Keratinocyte (primary cell): ENCODE results near the gene SMG6. TPM values are rescaled to one million over a fixed set of nuclear protein-coding genes. Genes with fewer than 3 reads are reported as not detected.

Experiments used
- DNase-seq: peaks from one replicate; pipeline ENCODE4 v3.0.0-alpha.2; 2011; ENCODE audit warnings: low read depth, missing footprints, low spot score
- FAIRE-seq: peaks from 2 replicates; lab custom pipeline; 2011; peaks lifted over from hg19 to GRCh38; lab: Jason Lieb, UNC
- H2AFZ ChIP-seq: 2 replicates; pipeline ENCODE4 v1.6.0; 2012; ENCODE audit warnings: low read length, control low read depth, inconsistent platforms; ENCODE audit not compliant: control insufficient read depth
- H3K27ac ChIP-seq: 2 replicates; pipeline ENCODE4 v1.5.1; 2011; ENCODE audit warnings: low read length; ENCODE audit not compliant: control insufficient read depth, insufficient read depth
- H3K27me3 ChIP-seq: 3 replicates; pipeline ENCODE4 v1.6.0; 2011; ENCODE audit warnings: low read length; ENCODE audit not compliant: control insufficient read depth, insufficient read depth; ENCODE audit errors: extremely low read depth
- H3K36me3 ChIP-seq, 2 experiments: 2 replicates in 1 of 2; 3 replicates in 1 of 2; pipeline ENCODE4 v1.5.1; 2011; ENCODE audit warnings: low read length in 2 of 2, mild to moderate bottlenecking in 1 of 2; ENCODE audit not compliant: control insufficient read depth in 2 of 2, insufficient read depth in 2 of 2; ENCODE audit errors: extremely low read depth in 1 of 2
- H3K4me1 ChIP-seq: 3 replicates; pipeline ENCODE4 v1.5.1; 2011; ENCODE audit warnings: low read length; ENCODE audit not compliant: control insufficient read depth, insufficient read depth; ENCODE audit errors: extremely low read depth
- H3K4me2 ChIP-seq: 3 replicates; pipeline ENCODE4 v1.6.0; 2011; ENCODE audit warnings: low read depth, low read length; ENCODE audit not compliant: control insufficient read depth, insufficient read depth; ENCODE audit errors: extremely low read depth
- H3K4me3 ChIP-seq, 3 experiments: fragments of 200-600 bp in 1 of 3; sonication (generic) in 1 of 3; 2 replicates in 2 of 3; 3 replicates in 1 of 3; pipeline ENCODE4 v1.5.1; 2011 to 2016; ENCODE audit warnings: low read length in 3 of 3, mild to moderate bottlenecking in 3 of 3, control low read depth in 2 of 3, inconsistent platforms in 1 of 3, low read depth in 1 of 3, mixed read lengths in 1 of 3, mixed run types in 1 of 3, moderate library complexity in 1 of 3; ENCODE audit not compliant: control insufficient read depth in 2 of 3, insufficient read depth in 2 of 3; ENCODE audit errors: extremely low read depth in 1 of 3
- H3K79me2 ChIP-seq: 2 replicates; pipeline ENCODE4 v1.6.0; 2012; ENCODE audit warnings: low read length; ENCODE audit not compliant: control insufficient read depth, insufficient read depth
- H3K9ac ChIP-seq: 3 replicates; pipeline ENCODE4 v1.6.0; 2011; ENCODE audit warnings: low read length; ENCODE audit not compliant: control insufficient read depth, insufficient read depth; ENCODE audit errors: extremely low read depth
- H3K9me1 ChIP-seq: 3 replicates; pipeline ENCODE4 v1.6.0; 2011; ENCODE audit warnings: low read length; ENCODE audit not compliant: control insufficient read depth, insufficient read depth; ENCODE audit errors: extremely low read depth
- H3K9me3 ChIP-seq: 2 replicates; pipeline ENCODE4 v1.5.1; 2012; ENCODE audit warnings: low read depth, low read length; ENCODE audit not compliant: control insufficient read depth
- H4K20me1 ChIP-seq: 3 replicates; pipeline ENCODE4 v1.6.0; 2011; ENCODE audit warnings: low read length; ENCODE audit not compliant: control insufficient read depth, insufficient read depth; ENCODE audit errors: extremely low read depth
- CTCF ChIP-seq, 3 experiments: IDR thresholded peaks in 1 of 3; conservative IDR thresholded peaks in 1 of 3; optimal IDR thresholded peaks in 1 of 3; 2 replicates in 2 of 3; 3 replicates in 1 of 3; pipeline versions ENCODE3 to v1.5.1; 2011; ENCODE audit warnings: low read length in 3 of 3, mild to moderate bottlenecking in 3 of 3, moderate library complexity in 2 of 3, control low read depth in 1 of 3, inconsistent platforms in 1 of 3; ENCODE audit not compliant: insufficient read depth in 2 of 3; ENCODE audit errors: extremely low read depth in 1 of 3
- EZH2 ChIP-seq: IDR thresholded peaks from one replicate; pipeline ENCODE4 v1.6.1; 2012; ENCODE audit warnings: inconsistent platforms, mild to moderate bottlenecking, low read length, moderate library complexity
- dilution Hi-C: fragments of 300-500 bp; cut with MboI; formaldehyde crosslinking; loops from one replicate; pipeline ENCODE4 v1.7.0; 2020; ENCODE audit warnings: low sequenced_read_pairs; ENCODE audit not compliant: extremely low pct_ligation_motif_present
- polyA plus RNA-seq, 5 experiments: library from polyadenylated mRNA; depleted of rRNA in 3 of 5; stranded (reverse) in 3 of 5; stranded (forward) in 1 of 5; unstranded in 1 of 5; fragments of >200 nt; gene quantifications; 1 replicate in 1 of 5; 2 replicates in 3 of 5; 3 replicates in 1 of 5; pipeline versions ENCODE4 v1.2.1 to v1.2.3, GENCODE V29; 2011 to 2012; ENCODE audit warnings: missing spikeins in 2 of 5, low read depth in 1 of 5, low replicate concordance in 1 of 5

SMG6 gene
- polyA plus RNA-seq, 1 donor (not counting 4 experiments of a cell fraction or from before 2014, with no cell fraction given), result 3.6 TPM

GRCh38 chr17:2053380-2054261, 250.0 kb downstream of the SMG6 start:
- H3K79me2 ChIP-seq, result peaks cover 5% of the 10 kb centered on the region
- peak overlapping the region; percentile 33 to 70 (median 63) for H3K4me3 ChIP-seq
- peaks cover 9% of the 10 kb centered on the region for H4K20me1 ChIP-seq
- no peak for FAIRE-seq
- no peaks in the 10 kb centered on the region for H3K9me1 ChIP-seq
- no peak overlapping the region for H2AFZ ChIP-seq
- no peaks in the 10 kb centered on the region for H3K36me3 ChIP-seq
- peak overlapping the region; percentile 78 for H3K4me2 ChIP-seq
- TF ChIP-seq CTCF (optimal IDR thresholded peaks at IDR 0.05 in 1 of 3, IDR thresholded peaks at IDR 0.05 in 1 of 3, conservative IDR thresholded peaks at IDR 0.05 in 1 of 3; ENCODE audit: extremely low read depth in 1 of 3, insufficient read depth in 2 of 3, low read length in 3 of 3) (peak; percentile 38 to 68 (median 55)), EZH2 (no peak)
- H3K9ac ChIP-seq, result peak overlapping the region; percentile 28
- DNase-seq, result no peak
- peaks cover 15% of the 10 kb centered on the region for H3K27me3 ChIP-seq
- H3K9me3 ChIP-seq, result no peaks in the 10 kb centered on the region
- H3K4me1 ChIP-seq, result peaks cover 18% of the 10 kb centered on the region
- no peak overlapping the region for H3K27ac ChIP-seq
- dilution Hi-C loops, result no loop called here

GRCh38 chr17:2051933-2052559, 251.5 kb downstream of the SMG6 start:
- H3K9me1 ChIP-seq, result no peaks in the 10 kb centered on the region
- no peak for FAIRE-seq
- no peak overlapping the region for H3K4me3 ChIP-seq
- no peak overlapping the region for H3K4me2 ChIP-seq
- H3K27ac ChIP-seq, result no peak overlapping the region
- peaks cover 2% of the 10 kb centered on the region for H3K79me2 ChIP-seq
- no peaks in the 10 kb centered on the region for H3K9me3 ChIP-seq
- H3K27me3 ChIP-seq, result peaks cover 15% of the 10 kb centered on the region
- no peaks in the 10 kb centered on the region for H3K36me3 ChIP-seq
- no peak for DNase-seq
- TF ChIP-seq EZH2, result no peak
- TF ChIP-seq CTCF (optimal IDR thresholded peaks at IDR 0.05 in 1 of 3, IDR thresholded peaks at IDR 0.05 in 1 of 3, conservative IDR thresholded peaks at IDR 0.05 in 1 of 3; ENCODE audit: extremely low read depth in 1 of 3, insufficient read depth in 2 of 3, low read length in 3 of 3), result no peak
- H3K9ac ChIP-seq, result no peak overlapping the region
- dilution Hi-C loops, result no loop called here
- H3K4me1 ChIP-seq, result peaks cover 18% of the 10 kb centered on the region
- no peak overlapping the region for H2AFZ ChIP-seq
- H4K20me1 ChIP-seq, result peaks cover 6% of the 10 kb centered on the region
